Naive thymus-derived CD8-positive, alpha-beta T cell (primary cell): ENCODE data around the gene ZMYM1. TPM values are rescaled to one million over a fixed set of nuclear protein-coding genes. Genes with fewer than 3 reads are reported as not detected.
"Not testable (repeated sequence)": the region's sequence is repeated elsewhere in the genome, so short reads cannot be mapped to it uniquely, and the experiment has no call there.

ENCODE experiments used
- ATAC-seq, 2 donors: fragments of 150-1000 bp; cut with Tn5 transposase in 1 of 2; sonication (Bioruptor Pico), chemical (Tn5 transposase) in 1 of 2; 1 replicate in 1 of 2; 2 replicates in 1 of 2; pipeline ENCODE4 v1.10.0; 2021; ENCODE audit warnings: mild to moderate bottlenecking in 2 of 2, moderate library complexity in 2 of 2
- POLR2A ChIA-PET: fragments of 350-600 bp; sonication (Branson Sonifier 250); formaldehyde crosslinking; loops from one replicate; lab custom pipeline; 2021; ENCODE audit warnings: antibody characterized with exemption; lab: Charles Lee
- DNase-seq, 10 donors: peaks; one replicate each; pipeline versions ENCODE4 v3.0.0 to v3.0.0-alpha.2; 2020 to 2022
- H3K27ac Mint-ChIP-seq, 10 donors: one replicate each; pipeline ENCODE4 v1.8.0; 2020 to 2022; ENCODE audit warnings: mild to moderate bottlenecking in 10 of 10, mixed read lengths in 10 of 10, moderate library complexity in 4 of 10, inconsistent platforms in 1 of 10
- H3K27me3 Mint-ChIP-seq, 5 donors: one replicate each; pipeline ENCODE4 v1.8.0; 2021 to 2022; ENCODE audit warnings: mixed read lengths in 5 of 5
- H3K36me3 Mint-ChIP-seq, 3 donors: one replicate each; pipeline ENCODE4 v1.8.0; 2020 to 2022; ENCODE audit warnings: mixed read lengths in 3 of 3, mild to moderate bottlenecking in 2 of 3, inconsistent platforms in 1 of 3
- H3K4me1 Mint-ChIP-seq, 4 donors: one replicate each; pipeline ENCODE4 v1.8.0; 2021 to 2022; ENCODE audit warnings: mixed read lengths in 4 of 4
- H3K4me3 Mint-ChIP-seq, 10 donors: one replicate each; pipeline ENCODE4 v1.8.0; 2020 to 2022; ENCODE audit warnings: mild to moderate bottlenecking in 10 of 10, mixed read lengths in 10 of 10, moderate library complexity in 6 of 10, inconsistent platforms in 1 of 10
- H3K9me3 Mint-ChIP-seq, 9 donors: one replicate each; pipeline ENCODE4 v1.8.0; 2020 to 2022; ENCODE audit warnings: mixed read lengths in 9 of 9, mild to moderate bottlenecking in 3 of 9, inconsistent platforms in 1 of 9, moderate library complexity in 1 of 9
- polyA plus RNA-seq, 3 donors: library from polyadenylated mRNA; unstranded; fragments of 300-500 nt; fragmentation: Illumina TruSeq; gene quantifications; one replicate each; pipeline ENCODE4 v1.2.3, GENCODE V29; 2021
- total RNA-seq, 8 experiments: library from RNA in 2 of 8; stranded (reverse) in 2 of 8; gene quantifications; one replicate each; pipeline ENCODE4 v1.2.3 and lab custom pipeline; 2021 to 2026

The ZMYM1 gene
- total and polyA plus RNA-seq, 5 experiments from 2014 or later = 12.4 to 32.9 (median 16.6) TPM

DNA sequence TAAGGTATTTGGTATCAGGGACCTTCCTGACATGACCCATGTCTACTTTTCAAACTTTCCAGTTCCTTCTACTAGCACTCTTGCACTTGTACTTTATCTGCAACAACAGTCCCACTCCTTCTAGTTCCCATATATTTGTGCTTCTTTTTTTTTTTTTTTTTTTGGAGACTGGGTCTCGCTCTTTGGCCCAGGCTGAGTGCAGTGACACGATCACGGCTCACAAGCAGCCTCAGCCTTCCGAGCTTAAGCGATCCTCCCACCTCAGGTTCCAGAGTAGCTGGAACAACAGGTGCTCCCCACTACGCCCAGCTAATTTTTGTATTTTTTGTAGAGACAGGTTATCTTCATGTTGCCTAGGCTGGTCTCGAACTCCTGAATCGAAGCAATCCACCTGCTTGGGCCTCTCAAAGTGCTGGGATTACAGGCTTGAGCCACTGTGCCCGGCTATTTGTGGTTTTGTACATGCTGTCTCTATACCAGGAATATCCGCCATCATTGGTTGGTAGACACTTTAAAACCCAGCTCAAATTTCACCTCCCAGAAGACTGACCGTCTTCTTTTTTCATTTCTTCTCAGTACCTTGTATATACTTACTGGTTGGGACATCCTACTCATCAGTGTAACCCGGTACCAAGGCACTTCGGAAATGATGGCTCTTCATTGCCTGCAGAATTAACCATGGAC is 1.1 kb downstream of the ZMYM1 start:
- H3K4me1 Mint-ChIP-seq = peaks cover 14 to 51% (median 49%) of the 10 kb centered on the region in 4 donors
- DNase-seq (no peak), ATAC-seq (no peak)
- H3K36me3 Mint-ChIP-seq = peaks cover 0 to 16% (median 2%) of the 10 kb centered on the region in 3 donors
- H3K4me3 Mint-ChIP-seq = peak overlapping the region; percentile 96 to 100 (median 98)
- no peaks in the 10 kb centered on the region for H3K9me3 Mint-ChIP-seq
- H3K27me3 Mint-ChIP-seq = peaks cover 4 to 10% (median 6%) of the 10 kb centered on the region in 5 donors
- POLR2A ChIA-PET = interaction anchor here (1.0 kb wide), 1 partner anchor 477 kb away, joined by 3 read pairs; the partner anchor contains the start of genes KIAA0319L and NCDN
- peak overlapping the region; percentile 96 to 100 (median 98) for H3K27ac Mint-ChIP-seq

DNA sequence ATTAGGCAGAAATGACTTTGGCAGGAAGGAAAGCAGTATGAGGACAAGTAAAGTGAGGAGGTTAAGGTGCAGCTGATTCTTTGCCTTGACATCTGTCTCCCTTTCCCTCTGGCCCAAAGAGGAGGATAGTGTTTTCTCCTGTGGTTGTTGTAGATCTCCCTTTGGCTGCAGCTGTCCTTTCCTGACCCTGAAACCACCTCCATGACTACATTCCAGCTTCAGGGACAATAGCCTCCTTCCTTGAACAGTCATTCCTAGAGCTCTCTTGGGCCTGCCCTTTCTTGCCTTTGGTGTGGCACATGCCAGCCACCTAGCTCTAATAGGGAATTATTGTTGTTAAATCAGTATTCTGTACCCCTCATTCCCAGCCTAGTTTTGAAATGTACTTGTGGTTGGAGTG is 6.2 kb downstream of the ZMYM1 start:
- POLR2A ChIA-PET = no interaction called here
- no peak for DNase-seq

DNA sequence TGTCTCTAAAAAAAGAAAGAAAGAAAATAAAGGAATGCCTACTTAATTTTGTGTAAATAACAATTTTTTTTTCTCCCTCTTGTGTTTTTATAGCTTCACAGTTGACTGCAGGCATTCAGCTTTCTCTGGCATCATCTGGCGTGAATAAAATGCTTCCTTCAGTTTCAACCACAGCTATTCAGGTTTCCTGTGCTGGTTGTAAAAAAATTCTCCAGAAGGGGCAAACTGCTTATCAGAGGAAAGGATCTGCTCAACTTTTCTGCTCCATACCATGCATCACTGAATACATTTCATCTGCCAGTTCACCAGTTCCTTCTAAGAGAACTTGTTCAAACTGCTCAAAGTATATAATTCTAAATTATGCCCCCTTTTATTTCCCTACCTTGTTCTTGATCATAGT is 18.0 kb downstream of the ZMYM1 start:
- Mint-ChIP-seq H3K4me3 (no peak overlapping the region), H3K4me1 (peaks cover 0 to 6% (median 3%) of the 10 kb centered on the region in 4 donors), H3K9me3 (no peaks in the 10 kb centered on the region), H3K27me3 (no peaks in the 10 kb centered on the region), H3K27ac (peak overlapping the region in 1 of 10 donors; percentile 53), H3K36me3 (peaks cover 0 to 85% (median 12%) of the 10 kb centered on the region in 3 donors)
- POLR2A ChIA-PET = no interaction called here
- DNase-seq (no peak), ATAC-seq (no peak)

More for the DNA sequence above, 6.2 kb downstream of the ZMYM1 start:
- Mint-ChIP-seq H3K4me1 (peaks cover 10 to 51% (median 39%) of the 10 kb centered on the region in 4 donors), H3K27ac (peak overlapping the region in 1 of 10 donors; percentile 86), H3K9me3 (no peaks in the 10 kb centered on the region), H3K27me3 (no peaks in the 10 kb centered on the region), H3K36me3 (peaks cover 0 to 32% (median 2%) of the 10 kb centered on the region in 3 donors), H3K4me3 (peak overlapping the region in 1 of 10 donors; percentile 47)
- ATAC-seq = no peak

DNA sequence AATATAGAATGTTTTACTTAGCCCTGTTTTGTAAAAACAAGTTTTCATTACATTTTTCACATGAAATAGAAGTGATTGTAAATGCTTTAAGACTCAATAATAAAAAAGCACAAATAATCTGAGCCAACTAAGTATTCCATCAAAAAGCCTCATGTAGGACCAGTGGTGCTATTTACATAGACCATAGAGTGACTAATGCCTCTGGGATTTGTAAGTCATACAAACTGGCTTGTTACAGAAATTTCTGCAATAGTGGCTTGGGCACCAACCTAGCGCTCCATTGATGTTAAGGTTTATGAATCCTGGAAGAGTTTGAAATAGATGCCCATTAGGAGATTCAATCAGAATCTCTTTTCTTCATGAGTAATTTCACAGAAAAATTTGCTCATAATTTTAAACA is 31.9 kb downstream of the ZMYM1 start:
- Mint-ChIP-seq H3K27ac (no peak overlapping the region), H3K4me3 (no peak overlapping the region), H3K9me3 (peaks cover 0 to 1% (median 0%) of the 10 kb centered on the region in 9 donors), H3K4me1 (peaks cover 2 to 11% (median 7%) of the 10 kb centered on the region in 4 donors), H3K36me3 (peaks cover 4 to 59% (median 22%) of the 10 kb centered on the region in 3 donors), H3K27me3 (no peaks in the 10 kb centered on the region)
- ATAC-seq (no peak), DNase-seq (no peak)
- POLR2A ChIA-PET = no interaction called here

DNA sequence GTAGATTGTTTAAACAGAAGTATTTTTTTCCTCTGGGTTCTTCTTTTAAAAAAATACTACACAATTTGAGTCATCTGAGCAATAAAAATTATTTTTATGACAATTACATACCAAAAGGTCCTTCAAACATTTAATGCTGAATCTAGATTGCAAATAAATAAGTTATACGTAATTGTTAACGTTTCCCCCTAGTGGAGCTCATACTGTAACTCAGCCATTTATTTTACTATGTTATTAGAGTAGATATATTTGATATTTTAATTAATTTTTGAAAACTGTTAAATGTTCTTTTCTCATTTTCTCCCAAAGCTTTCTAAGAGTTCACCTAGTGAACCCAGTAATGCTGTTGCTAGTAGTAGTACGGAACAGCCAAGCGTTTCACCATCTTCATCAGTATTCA is 33.5 kb downstream of the ZMYM1 start:
- peaks cover 2 to 11% (median 7%) of the 10 kb centered on the region in 4 donors for H3K4me1 Mint-ChIP-seq
- no peak overlapping the region for H3K4me3 Mint-ChIP-seq
- peaks cover 0 to 1% (median 0%) of the 10 kb centered on the region in 9 donors for H3K9me3 Mint-ChIP-seq
- H3K27me3 Mint-ChIP-seq = no peaks in the 10 kb centered on the region
- peaks cover 4 to 54% (median 22%) of the 10 kb centered on the region in 3 donors for H3K36me3 Mint-ChIP-seq
- ATAC-seq (no peak), DNase-seq (no peak)
- POLR2A ChIA-PET = no interaction called here
- no peak overlapping the region for H3K27ac Mint-ChIP-seq

DNA sequence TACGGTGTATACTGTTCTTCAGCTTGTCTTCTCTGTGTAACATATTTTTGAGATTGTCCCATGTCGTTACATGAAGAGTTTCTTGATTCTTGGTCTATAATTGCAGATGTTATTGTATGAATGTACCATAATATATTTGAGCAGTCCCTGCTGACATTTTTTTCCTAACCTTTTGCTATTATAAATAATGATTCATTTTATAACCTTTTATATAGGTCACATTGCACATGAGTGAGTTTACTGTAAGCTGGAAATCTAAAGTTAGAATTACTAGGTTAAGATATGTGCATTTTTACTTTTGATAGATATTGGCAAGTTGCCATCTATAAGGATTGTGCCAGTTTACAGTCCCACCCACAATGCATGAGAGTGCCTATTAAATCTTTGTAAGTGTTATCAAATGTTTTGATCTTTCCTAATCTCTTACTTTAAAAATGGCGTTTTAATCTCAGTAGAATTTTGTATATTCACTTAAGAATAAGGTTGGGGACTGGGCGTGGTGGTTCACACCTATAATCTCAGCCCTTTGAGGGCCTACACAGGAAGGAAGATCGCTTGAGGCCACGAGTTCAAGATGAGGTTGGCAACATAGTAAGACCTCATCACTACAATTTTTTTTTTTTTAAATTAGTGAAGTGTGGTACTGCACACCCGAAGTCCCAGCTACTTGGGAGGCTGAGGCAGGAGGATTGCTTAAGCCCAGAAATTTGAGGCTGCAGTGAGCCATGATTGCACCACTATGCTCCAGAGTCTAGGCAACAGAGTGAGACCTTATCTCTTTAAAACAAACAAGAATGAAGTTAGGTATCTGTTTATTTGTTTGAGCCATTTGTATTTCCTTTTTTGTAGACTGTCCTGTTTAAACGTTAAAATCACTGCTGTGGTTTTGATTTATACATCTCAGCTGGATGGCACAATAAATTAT is 36.5 kb downstream of the ZMYM1 start:
- Mint-ChIP-seq H3K9me3 (peaks cover 0 to 2% (median 0%) of the 10 kb centered on the region in 9 donors), H3K36me3 (peaks cover 4 to 34% (median 24%) of the 10 kb centered on the region in 3 donors), H3K27ac (peak overlapping the region in 2 of 10 donors; percentile 49 to 51), H3K4me3 (peak overlapping the region in 1 of 10 donors; percentile 23), H3K27me3 (peaks cover 2 to 16% (median 4%) of the 10 kb centered on the region in 5 donors), H3K4me1 (peaks cover 2 to 17% (median 12%) of the 10 kb centered on the region in 4 donors)
- POLR2A ChIA-PET = no interaction called here
- DNase-seq (peak in 1 of 10 donors; percentile 3), ATAC-seq (no peak)

DNA sequence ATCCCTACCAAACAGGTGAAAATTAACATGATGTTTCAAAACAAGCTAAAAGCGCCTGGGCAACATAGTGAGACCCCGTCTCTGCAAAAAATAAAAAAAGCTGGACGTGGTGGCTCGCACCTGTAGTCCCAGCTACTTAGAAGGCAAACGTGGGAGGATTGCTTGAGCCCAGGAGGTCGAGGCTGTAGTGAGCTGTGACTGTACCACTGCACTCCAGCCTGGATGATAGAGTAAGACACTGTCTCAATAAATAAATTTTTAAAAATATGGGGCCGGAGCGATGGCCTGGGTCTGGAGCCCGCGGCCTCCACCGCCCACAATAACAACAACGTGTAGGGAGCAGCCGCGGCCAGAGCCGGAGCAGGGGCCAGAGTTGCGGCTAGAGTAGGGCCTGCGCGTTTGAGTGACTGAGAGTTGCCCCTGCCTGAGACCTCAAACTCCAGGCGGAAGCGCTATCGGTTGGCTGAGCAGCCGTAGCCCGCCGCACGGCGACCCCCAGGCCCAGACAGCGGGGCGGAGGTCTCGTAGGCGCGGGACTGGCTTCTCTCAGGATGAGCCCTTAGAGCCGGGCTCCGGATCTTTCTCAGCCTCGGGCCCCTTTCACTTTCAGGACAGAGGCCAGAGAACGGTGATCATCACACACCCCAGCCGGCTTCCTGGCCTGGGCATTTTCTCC is 41.4 kb downstream of the ZMYM1 start:
- POLR2A ChIA-PET = no interaction called here
- DNase-seq (no peak), ATAC-seq (peak in 1 of 2 donors; percentile 37)
- peaks cover 0 to 5% (median 3%) of the 10 kb centered on the region in 9 donors for H3K9me3 Mint-ChIP-seq
- peak overlapping the region in 4 of 10 donors; percentile 14 to 28 (median 18) for H3K4me3 Mint-ChIP-seq
- peaks cover 3 to 5% (median 3%) of the 10 kb centered on the region in 3 donors for H3K36me3 Mint-ChIP-seq
- H3K27me3 Mint-ChIP-seq = peaks cover 9 to 30% (median 12%) of the 10 kb centered on the region in 5 donors
- H3K27ac Mint-ChIP-seq = peak overlapping the region in 1 of 10 donors; percentile 12
- peaks cover 2 to 18% (median 10%) of the 10 kb centered on the region in 4 donors for H3K4me1 Mint-ChIP-seq

DNA sequence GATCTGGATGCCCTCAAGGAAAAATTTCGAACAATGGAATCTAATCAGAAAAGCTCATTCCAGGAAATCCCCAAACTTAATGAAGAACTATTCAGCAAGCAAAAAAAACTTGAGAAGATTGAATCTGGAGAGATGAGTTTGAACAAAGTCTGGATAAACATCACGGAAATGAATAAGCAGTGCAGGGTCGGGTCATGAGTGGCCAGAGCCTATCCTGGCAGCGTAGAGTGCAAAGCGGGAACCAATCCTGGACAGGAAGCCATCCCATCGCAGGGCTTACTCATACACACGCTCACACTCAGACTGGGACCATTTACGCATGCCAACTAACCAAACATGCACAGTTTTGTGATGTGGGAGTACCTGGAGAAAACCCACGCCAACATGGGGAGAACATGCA is 43.1 kb downstream of the ZMYM1 start:
- peaks cover 0 to 4% (median 0%) of the 10 kb centered on the region in 3 donors for H3K36me3 Mint-ChIP-seq
- H3K27me3 Mint-ChIP-seq = peaks cover 9 to 30% (median 12%) of the 10 kb centered on the region in 5 donors
- H3K4me1 Mint-ChIP-seq = peaks cover 0 to 13% (median 5%) of the 10 kb centered on the region in 4 donors
- no peak for ATAC-seq
- peaks cover 0 to 22% (median 3%) of the 10 kb centered on the region in 9 donors for H3K9me3 Mint-ChIP-seq
- POLR2A ChIA-PET = no interaction called here
- H3K27ac Mint-ChIP-seq = peak overlapping the region in 1 of 10 donors; percentile 49
- H3K4me3 Mint-ChIP-seq = no peak overlapping the region
- DNase-seq = no peak

DNA sequence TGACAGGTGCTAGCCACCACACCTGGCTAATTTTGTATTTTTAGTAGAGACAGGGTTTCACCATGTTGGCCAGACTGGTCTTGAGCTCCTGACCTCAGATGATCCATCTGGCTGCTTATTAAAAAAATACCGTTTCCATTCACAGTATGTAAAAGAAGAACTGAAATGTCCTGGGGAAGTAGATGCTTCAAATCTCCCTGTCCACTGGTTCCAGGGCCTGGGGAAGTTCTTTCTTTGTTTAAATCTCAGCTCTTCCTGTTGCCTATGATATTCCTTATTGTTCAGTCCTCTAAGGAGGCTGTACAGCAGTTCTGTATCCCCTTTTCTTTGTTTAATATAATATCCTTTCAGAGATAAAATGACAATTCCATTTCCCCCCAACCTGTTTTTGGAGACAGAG is 47.4 kb downstream of the ZMYM1 start:
- peak overlapping the region in 1 of 10 donors; percentile 30 for H3K4me3 Mint-ChIP-seq

DNA sequence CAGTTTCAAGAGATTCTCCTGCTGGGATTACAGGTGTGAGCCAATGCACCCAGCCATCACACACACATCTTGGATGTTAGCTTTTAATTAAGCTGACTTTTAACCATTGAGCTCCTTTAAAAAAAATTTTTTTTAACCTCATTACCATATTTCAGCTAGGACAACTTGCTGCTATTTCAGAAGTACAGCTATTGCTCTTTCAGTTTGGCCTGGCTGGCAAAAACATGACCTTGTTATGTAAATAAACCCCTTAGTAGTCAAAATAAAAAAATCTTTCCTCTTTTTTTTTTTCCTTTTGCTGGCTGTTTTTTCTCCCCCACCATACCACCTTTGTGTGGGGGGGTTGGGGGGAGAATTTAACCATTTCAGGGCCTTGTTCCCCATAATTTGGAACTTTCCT is 49.9 kb downstream of the ZMYM1 start:
- Mint-ChIP-seq H3K4me3 (no peak overlapping the region), H3K9me3 (peaks cover 0 to 36% (median 3%) of the 10 kb centered on the region in 9 donors), H3K27ac (no peak overlapping the region), H3K27me3 (peaks cover 0 to 5% (median 2%) of the 10 kb centered on the region in 5 donors), H3K4me1 (no peaks in the 10 kb centered on the region), H3K36me3 (peaks cover 0 to 7% (median 0%) of the 10 kb centered on the region in 3 donors)
- no peak for DNase-seq
- ATAC-seq = no peak
- POLR2A ChIA-PET = no interaction called here

More for the DNA sequence above, 47.4 kb downstream of the ZMYM1 start:
- H3K4me1 Mint-ChIP-seq = peaks cover 0 to 2% (median 0%) of the 10 kb centered on the region in 4 donors
- peaks cover 0 to 7% (median 0%) of the 10 kb centered on the region in 3 donors for H3K36me3 Mint-ChIP-seq
- H3K9me3 Mint-ChIP-seq = peaks cover 0 to 36% (median 3%) of the 10 kb centered on the region in 9 donors
- no peak for ATAC-seq
- H3K27me3 Mint-ChIP-seq = peaks cover 4 to 12% (median 9%) of the 10 kb centered on the region in 5 donors
- H3K27ac Mint-ChIP-seq = no peak overlapping the region
- no peak for DNase-seq
- POLR2A ChIA-PET = no interaction called here

DNA sequence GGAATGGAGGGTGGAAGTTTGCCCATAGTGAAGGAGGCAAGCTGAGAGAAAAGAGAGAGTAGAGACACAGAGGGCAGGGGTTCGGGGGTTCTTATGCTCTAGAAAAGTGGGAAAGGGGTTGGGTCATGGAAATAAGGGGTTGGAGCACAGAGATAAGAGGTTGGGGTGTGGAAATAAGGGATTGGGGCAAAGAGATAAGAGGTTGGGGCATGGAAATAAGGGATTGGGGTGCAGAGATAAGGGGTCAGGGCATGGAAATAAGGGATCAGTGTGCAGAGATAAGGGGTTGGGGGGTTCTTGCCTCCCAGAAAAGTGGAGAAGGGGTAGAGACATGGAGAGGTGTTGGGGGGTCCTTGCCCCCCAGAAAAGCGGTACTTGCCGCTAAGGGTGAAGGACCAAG is 57.6 kb downstream of the ZMYM1 start:
- Mint-ChIP-seq H3K27ac (no peak overlapping the region), H3K27me3 (peaks cover 0 to 7% (median 0%) of the 10 kb centered on the region in 5 donors), H3K36me3 (no peaks in the 10 kb centered on the region), H3K4me3 (no peak overlapping the region), H3K9me3 (no peaks in the 10 kb centered on the region), H3K4me1 (no peaks in the 10 kb centered on the region)
- POLR2A ChIA-PET = no interaction called here
- no peak for DNase-seq
- ATAC-seq = no peak

DNA sequence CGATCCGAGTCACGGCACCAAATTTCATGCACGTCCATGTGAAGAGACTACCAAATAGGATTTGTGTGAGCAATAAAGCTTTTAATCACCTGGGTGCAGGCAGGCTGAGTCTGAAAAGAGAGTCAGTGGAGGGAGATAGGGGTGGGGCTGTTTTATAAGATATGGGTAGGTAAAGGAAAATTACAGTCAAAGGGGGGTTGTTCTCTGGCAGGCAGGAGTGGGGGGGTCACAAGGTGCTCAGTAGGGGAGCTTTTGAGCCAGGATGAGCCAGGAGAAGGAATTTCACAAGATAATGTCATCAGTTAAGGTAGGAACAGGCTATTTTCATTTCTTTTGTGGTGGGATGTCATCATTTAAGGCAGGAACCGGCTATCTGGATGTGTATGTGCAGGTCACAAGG is 58.4 kb downstream of the ZMYM1 start:
- H3K4me3 Mint-ChIP-seq, H3K36me3 Mint-ChIP-seq, H3K27me3 Mint-ChIP-seq, DNase-seq, ATAC-seq, H3K4me1 Mint-ChIP-seq, H3K27ac Mint-ChIP-seq, POLR2A ChIA-PET, H3K9me3 Mint-ChIP-seq: not testable (repeated sequence)
